GM23248 (cell line): Measurements from ENCODE around the gene MYBPC1.

Experiments
- EZH2 ChIP-seq: fragments of 200-600 bp; sonication (generic); IDR thresholded peaks from 2 replicates; pipeline ENCODE4 v1.6.1; 2018; ENCODE audit warnings: antibody characterized with exemption, mild to moderate bottlenecking; ENCODE audit not compliant: insufficient read depth, poor library complexity, severe bottlenecking
- EZH2phosphoT487 ChIP-seq: fragments of 200-600 bp; sonication (generic); IDR thresholded peaks from 2 replicates; pipeline ENCODE4 v1.6.1; 2018; ENCODE audit warnings: antibody characterized with exemption, moderate library complexity, mild to moderate bottlenecking, low read depth; ENCODE audit not compliant: insufficient read depth

- TF ChIP-seq EZH2 (no peak), EZH2phosphoT487 (no peak)
Measured at GRCh38 chr12:101667591-101667990, 72.8 kb downstream of the MYBPC1 start.
